Measurements from ENCODE around the gene SET.

The SET gene

GRCh38 chr9:128718475-128718874, 29.5 kb downstream of the SET start:
- no peak for TF ChIP-seq EZH2phosphoT487 (conservative IDR thresholded peaks at IDR 0.05; ENCODE audit: low read length)
- TF ChIP-seq CTCF (IDR thresholded peaks at IDR 0.05; ENCODE audit: insufficient read depth, low read length, poor library complexity, severe bottlenecking) = no peak
- no peak overlapping the region for H3K4me2 ChIP-seq (ENCODE audit: low read depth, low read length, poor library complexity, severe bottlenecking)
- H3K4me3 ChIP-seq (ENCODE audit: insufficient read depth, low read length, poor library complexity, severe bottlenecking) = no peak overlapping the region
- H4K20me1 ChIP-seq (ENCODE audit: low read depth, low read length) = no peaks in the 10 kb centered on the region
- H3F3A ChIP-seq (ENCODE audit: insufficient read depth) = peaks cover 5% of the 10 kb centered on the region; the same call in 1 of the 2 replicates
- no peak overlapping the region for H2AFZ ChIP-seq (ENCODE audit: low read depth, low read length, severe bottlenecking)
- H3K9ac ChIP-seq (ENCODE audit: low read length) = no peak overlapping the region
- H3K9me2 ChIP-seq (replicated peaks; ENCODE audit: insufficient read depth, low read length) = no peaks in the 10 kb centered on the region
- no peak overlapping the region for H3K27ac ChIP-seq (ENCODE audit: low read depth, low read length)
- H3K9me3 ChIP-seq (ENCODE audit: insufficient read depth, low read length) = no peaks in the 10 kb centered on the region
- peaks cover 11% of the 10 kb centered on the region for H3K79me2 ChIP-seq (ENCODE audit: insufficient read depth, low read length)
- no peaks in the 10 kb centered on the region for H3K27me3 ChIP-seq (ENCODE audit: low read length)
- H3K36me3 ChIP-seq (ENCODE audit: low read length) = no peaks in the 10 kb centered on the region

- no peaks in the 10 kb centered on the region for H3K9me2 ChIP-seq (replicated peaks; ENCODE audit: insufficient read depth, low read length)
- peaks cover 5% of the 10 kb centered on the region; the same call in 1 of the 2 replicates for H3F3A ChIP-seq (ENCODE audit: insufficient read depth)
- H3K9ac ChIP-seq (ENCODE audit: low read length) = no peak overlapping the region
- TF ChIP-seq CTCF (IDR thresholded peaks at IDR 0.05; ENCODE audit: insufficient read depth, low read length, poor library complexity, severe bottlenecking) (no peak), EZH2phosphoT487 (conservative IDR thresholded peaks at IDR 0.05; ENCODE audit: low read length) (no peak)
- no peaks in the 10 kb centered on the region for H4K20me1 ChIP-seq (ENCODE audit: low read depth, low read length)
- H3K27ac ChIP-seq (ENCODE audit: low read depth, low read length) = no peak overlapping the region
- no peaks in the 10 kb centered on the region for H3K27me3 ChIP-seq (ENCODE audit: low read length)
- H3K79me2 ChIP-seq (ENCODE audit: insufficient read depth, low read length) = peaks cover 21% of the 10 kb centered on the region
- no peak overlapping the region for H3K4me3 ChIP-seq (ENCODE audit: insufficient read depth, low read length, poor library complexity, severe bottlenecking)
- no peaks in the 10 kb centered on the region for H3K36me3 ChIP-seq (ENCODE audit: low read length)
- no peaks in the 10 kb centered on the region for H3K9me3 ChIP-seq (ENCODE audit: insufficient read depth, low read length)
- H2AFZ ChIP-seq (ENCODE audit: low read depth, low read length, severe bottlenecking) = no peak overlapping the region
- H3K4me2 ChIP-seq (ENCODE audit: low read depth, low read length, poor library complexity, severe bottlenecking) = no peak overlapping the region
Observed at GRCh38 chr9:128719919-128720605, 31.0 kb downstream of the SET start.

GRCh38 chr9:128720841-128721486, 31.9 kb downstream of the SET start:
- no peak overlapping the region for H3K9ac ChIP-seq (ENCODE audit: low read length)
- H3K27me3 ChIP-seq (ENCODE audit: low read length) = no peaks in the 10 kb centered on the region
- H2AFZ ChIP-seq (ENCODE audit: low read depth, low read length, severe bottlenecking) = no peak overlapping the region
- H3K4me3 ChIP-seq (ENCODE audit: insufficient read depth, low read length, poor library complexity, severe bottlenecking) = no peak overlapping the region
- H3K36me3 ChIP-seq (ENCODE audit: low read length) = no peaks in the 10 kb centered on the region
- peaks cover 24% of the 10 kb centered on the region for H3K79me2 ChIP-seq (ENCODE audit: insufficient read depth, low read length)
- H3K9me3 ChIP-seq (ENCODE audit: insufficient read depth, low read length) = no peaks in the 10 kb centered on the region
- no peak overlapping the region for H3K4me2 ChIP-seq (ENCODE audit: low read depth, low read length, poor library complexity, severe bottlenecking)
- H3K9me2 ChIP-seq (replicated peaks; ENCODE audit: insufficient read depth, low read length) = no peaks in the 10 kb centered on the region
- TF ChIP-seq CTCF (IDR thresholded peaks at IDR 0.05; ENCODE audit: insufficient read depth, low read length, poor library complexity, severe bottlenecking) (no peak), EZH2phosphoT487 (conservative IDR thresholded peaks at IDR 0.05; ENCODE audit: low read length) (no peak)
- H3K27ac ChIP-seq (ENCODE audit: low read depth, low read length) = no peak overlapping the region
- no peaks in the 10 kb centered on the region for H4K20me1 ChIP-seq (ENCODE audit: low read depth, low read length)
- peaks cover 5% of the 10 kb centered on the region; the same call in 1 of the 2 replicates for H3F3A ChIP-seq (ENCODE audit: insufficient read depth)

All from SU-DHL-6 (cell line).